Astrocyte (in vitro differentiated cells and primary cell): Measurements from ENCODE around the gene C3orf20. TPM values are rescaled to one million over a fixed set of nuclear protein-coding genes. Genes with fewer than 3 reads are reported as not detected.

Experiments used
- DNase-seq: peaks from one replicate; pipeline ENCODE4 v3.0.0-alpha.2; 2010; ENCODE audit warnings: low read depth
- FAIRE-seq: peaks from 2 replicates; lab custom pipeline; 2011; peaks lifted over from hg19 to GRCh38; lab: Jason Lieb, UNC
- H2AFZ ChIP-seq: 2 replicates; pipeline ENCODE4 v1.6.0; 2012; ENCODE audit warnings: low read depth, low read length, inconsistent platforms
- H3K27ac ChIP-seq: 2 replicates; pipeline ENCODE4 v1.5.1; 2011; ENCODE audit warnings: low read depth, low read length, inconsistent platforms
- H3K27me3 ChIP-seq: 2 replicates; pipeline ENCODE4 v1.6.0; 2011; ENCODE audit warnings: low read length, inconsistent platforms; ENCODE audit not compliant: insufficient read depth
- H3K36me3 ChIP-seq: 2 replicates; pipeline ENCODE4 v1.5.1; 2011; ENCODE audit warnings: low read length, inconsistent platforms; ENCODE audit not compliant: insufficient read depth
- H3K4me1 ChIP-seq: 2 replicates; pipeline ENCODE4 v1.5.1; 2011; ENCODE audit warnings: low read length, inconsistent platforms; ENCODE audit not compliant: insufficient read depth
- H3K4me2 ChIP-seq: 2 replicates; pipeline ENCODE4 v1.6.0; 2012; ENCODE audit warnings: low read length, inconsistent platforms
- H3K4me3 ChIP-seq: 2 replicates; pipeline ENCODE4 v1.5.1; 2011; ENCODE audit warnings: low read depth, mild to moderate bottlenecking, low read length, inconsistent platforms; ENCODE audit not compliant: insufficient read depth
- H3K79me2 ChIP-seq: 2 replicates; pipeline ENCODE4 v1.6.0; 2012; ENCODE audit warnings: mild to moderate bottlenecking, low read length, inconsistent platforms; ENCODE audit not compliant: insufficient read depth
- H3K9ac ChIP-seq: 2 replicates; pipeline ENCODE4 v1.6.0; 2012; ENCODE audit warnings: mild to moderate bottlenecking, low read length, inconsistent platforms
- H3K9me3 ChIP-seq: 2 replicates; pipeline ENCODE4 v1.5.1; 2012; ENCODE audit warnings: low read depth, mild to moderate bottlenecking, low read length, inconsistent platforms; ENCODE audit not compliant: insufficient read depth
- H4K20me1 ChIP-seq: 2 replicates; pipeline ENCODE4 v1.6.0; 2012; ENCODE audit warnings: low read length, inconsistent platforms; ENCODE audit not compliant: insufficient read depth
- H3K27ac Mint-ChIP-seq: one replicate; pipeline ENCODE4 v1.8.0; 2021; ENCODE audit warnings: mild to moderate bottlenecking, mixed read lengths; ENCODE audit not compliant: unreplicated experiment
- H3K27me3 Mint-ChIP-seq: one replicate; pipeline ENCODE4 v1.8.0; 2021; ENCODE audit warnings: low read depth, mixed read lengths; ENCODE audit not compliant: unreplicated experiment
- H3K36me3 Mint-ChIP-seq: one replicate; pipeline ENCODE4 v1.8.0; 2021; ENCODE audit warnings: low read depth, mixed read lengths; ENCODE audit not compliant: unreplicated experiment
- H3K4me1 Mint-ChIP-seq: one replicate; pipeline ENCODE4 v1.8.0; 2021; ENCODE audit warnings: low read depth, mixed read lengths; ENCODE audit not compliant: unreplicated experiment
- H3K4me3 Mint-ChIP-seq: one replicate; pipeline ENCODE4 v1.8.0; 2021; ENCODE audit warnings: mild to moderate bottlenecking, moderate library complexity, mixed read lengths; ENCODE audit not compliant: unreplicated experiment
- H3K9me3 Mint-ChIP-seq: one replicate; pipeline ENCODE4 v1.8.0; 2021; ENCODE audit warnings: mild to moderate bottlenecking, mixed read lengths; ENCODE audit not compliant: unreplicated experiment
- CTCF ChIP-seq: IDR thresholded peaks from 2 replicates; pipeline ENCODE4 v1.5.1; 2011; ENCODE audit warnings: low read depth, mild to moderate bottlenecking, inconsistent platforms, low read length, moderate library complexity; ENCODE audit not compliant: insufficient read depth
- EZH2 ChIP-seq: IDR thresholded peaks from 2 replicates; pipeline ENCODE4 v1.6.1; 2012; ENCODE audit warnings: mild to moderate bottlenecking, low read length, inconsistent platforms; ENCODE audit not compliant: insufficient read depth
- total RNA-seq: library from RNA; stranded (reverse); gene quantifications from 2 replicates; pipeline ENCODE4 v1.2.1, GENCODE V29; 2021

Gene C3orf20
- total RNA-seq, 1 donor from 2014 or later, result 0.16 TPM

- no peaks in the 10 kb centered on the region for H3K36me3 ChIP-seq
- H3K9me3 Mint-ChIP-seq, result no peaks in the 10 kb centered on the region
- no peak overlapping the region for H3K27ac ChIP-seq
- no peak overlapping the region for H3K27ac Mint-ChIP-seq
- H2AFZ ChIP-seq, result peak overlapping the region; percentile 28
- peak overlapping the region; percentile 65 for H3K4me2 ChIP-seq
- TF ChIP-seq EZH2, result no peak
- no peak for TF ChIP-seq CTCF
- peaks cover 6% of the 10 kb centered on the region for H3K4me1 ChIP-seq
- peaks cover 8% of the 10 kb centered on the region for H3K4me1 Mint-ChIP-seq
- H3K36me3 Mint-ChIP-seq, result no peaks in the 10 kb centered on the region
- H3K27me3 ChIP-seq, result peaks cover 22% of the 10 kb centered on the region
- H3K27me3 Mint-ChIP-seq, result peaks cover 13% of the 10 kb centered on the region
- no peaks in the 10 kb centered on the region for H3K79me2 ChIP-seq
- no peak overlapping the region for H3K4me3 Mint-ChIP-seq
- H3K4me3 ChIP-seq, result peak overlapping the region; percentile 20
- FAIRE-seq (no peak), DNase-seq (no peak)
- H4K20me1 ChIP-seq, result no peaks in the 10 kb centered on the region
- no peaks in the 10 kb centered on the region for H3K9me3 ChIP-seq
- H3K9ac ChIP-seq, result no peak overlapping the region
Observed at GRCh38 chr3:14640157-14640562, 34.8 kb upstream of the C3orf20 start.

- no peaks in the 10 kb centered on the region for H3K9me3 ChIP-seq
- no peak for FAIRE-seq
Observed at GRCh38 chr3:14640734-14641133, 34.2 kb upstream of the C3orf20 start.

More at GRCh38 chr3:14640734-14641133, 34.2 kb upstream of the C3orf20 start:
- Histone ChIP-seq H2AFZ (no peak overlapping the region), H3K79me2 (no peaks in the 10 kb centered on the region), H3K4me3 (no peak overlapping the region), H3K36me3 (no peaks in the 10 kb centered on the region), H3K4me2 (no peak overlapping the region), H3K9ac (no peak overlapping the region), H4K20me1 (no peaks in the 10 kb centered on the region), H3K27ac (no peak overlapping the region), H3K4me1 (peaks cover 6% of the 10 kb centered on the region), H3K27me3 (peaks cover 22% of the 10 kb centered on the region)
- no peaks in the 10 kb centered on the region for H3K36me3 Mint-ChIP-seq
- H3K9me3 Mint-ChIP-seq, result no peaks in the 10 kb centered on the region
- no peak overlapping the region for H3K27ac Mint-ChIP-seq
- DNase-seq, result no peak
- H3K4me1 Mint-ChIP-seq, result peaks cover 5% of the 10 kb centered on the region
- H3K4me3 Mint-ChIP-seq, result no peak overlapping the region
- H3K27me3 Mint-ChIP-seq, result peaks cover 13% of the 10 kb centered on the region
- TF ChIP-seq EZH2 (no peak), CTCF (no peak)
